Peyer's patch (tissue), 4 donors: ENCODE data around the gene TNFSF13. TPM values are rescaled to one million over a fixed set of nuclear protein-coding genes. Genes with fewer than 3 reads are reported as not detected.
A peak's percentile ranks its signal among the peaks of the same experiment; 100 is the strongest.

Experiments
- DNase-seq, 3 donors: peaks; one replicate each; pipeline ENCODE4 v3.0.0-alpha.2; 2017 to 2019
- H3K27ac ChIP-seq, 4 donors: fragments of 200-600 bp; sonication (generic); one replicate each; pipeline ENCODE4 v1.5.1; 2016 to 2019
- H3K27me3 ChIP-seq, 2 donors: fragments of 200-600 bp; sonication (generic); one replicate each; pipeline ENCODE4 v1.5.1; 2019
- H3K36me3 ChIP-seq, 3 donors: fragments of 200-600 bp; sonication (generic); one replicate each; pipeline ENCODE4 v1.5.1; 2016 to 2019
- H3K4me1 ChIP-seq, 4 donors: fragments of 200-600 bp; sonication (generic); one replicate each; pipeline ENCODE4 v1.5.1; 2016 to 2019
- H3K4me3 ChIP-seq, 4 donors: fragments of 200-600 bp; sonication (generic); 1 replicate in 3 of 4; 2 replicates in 1 of 4; pipeline ENCODE4 v1.5.1; 2016 to 2019; ENCODE audit warnings: mild to moderate bottlenecking in 1 of 4
- H3K9me3 ChIP-seq, 4 donors: fragments of 200-600 bp; sonication (generic); one replicate each; pipeline ENCODE4 v1.5.1; 2016 to 2019; ENCODE audit warnings: mild to moderate bottlenecking in 1 of 4
- CTCF ChIP-seq, 6 experiments: fragments of 450-650 bp in 4 of 6; fragments of 200-600 bp in 2 of 6; sonication (generic) in 1 of 6; IDR thresholded peaks; one replicate each; pipeline ENCODE4 v1.5.1; 2017 to 2019; ENCODE audit warnings: antibody characterized with exemption in 6 of 6, mild to moderate bottlenecking in 3 of 6, moderate library complexity in 1 of 6
- POLR2A ChIP-seq, 2 donors: fragments of 450-650 bp; IDR thresholded peaks; one replicate each; pipeline ENCODE4 v1.5.1; 2017; ENCODE audit warnings: antibody characterized with exemption in 2 of 2, mild to moderate bottlenecking in 2 of 2, moderate library complexity in 2 of 2
- total RNA-seq, 4 donors: library from RNA; depleted of rRNA; stranded (reverse); fragments of >200 nt; gene quantifications; one replicate each; pipeline ENCODE4 v1.1.0, GENCODE V29; 2016

The TNFSF13 gene
- total RNA-seq, 4 donors from 2014 or later: 5.0 to 54.4 (median 38.7) TPM

GRCh38 chr17:7572588-7573323 is 14.2 kb downstream of the TNFSF13 start:
- Histone ChIP-seq H3K27me3 (no peaks in the 10 kb centered on the region), H3K9me3 (no peaks in the 10 kb centered on the region), H3K36me3 (peaks cover 0 to 62% (median 0%) of the 10 kb centered on the region in 3 donors), H3K4me1 (peaks cover 2 to 51% (median 13%) of the 10 kb centered on the region in 4 donors), H3K4me3 (peak overlapping the region; percentile 93 to 100 (median 98)), H3K27ac (peak overlapping the region; percentile 99 to 100 (median 100))
- DNase-seq: peak in 2 of 3 donors; percentile 71 to 100
- TF ChIP-seq CTCF (IDR thresholded peaks at IDR 0.05) (peak in 3 of 6 experiments; percentile 6 to 20 (median 12)), POLR2A (IDR thresholded peaks at IDR 0.05) (peak; percentile 99)

GRCh38 chr17:7573324-7574080 is 15.0 kb downstream of the TNFSF13 start:
- H3K36me3 ChIP-seq: peaks cover 0 to 70% (median 0%) of the 10 kb centered on the region in 3 donors
- no peaks in the 10 kb centered on the region for H3K9me3 ChIP-seq
- H3K27ac ChIP-seq: peak overlapping the region; percentile 99 to 100 (median 100)
- no peaks in the 10 kb centered on the region for H3K27me3 ChIP-seq
- TF ChIP-seq CTCF (IDR thresholded peaks at IDR 0.05) (no peak), POLR2A (IDR thresholded peaks at IDR 0.05) (peak in 1 of 2 donors; percentile 53)
- DNase-seq: peak; percentile 91 to 95 (median 93)
- H3K4me1 ChIP-seq: peaks cover under 1 to 53% (median 14%) of the 10 kb centered on the region in 4 donors
- peak overlapping the region; percentile 93 to 100 (median 98) for H3K4me3 ChIP-seq

GRCh38 chr17:7574176-7574953 is 15.8 kb downstream of the TNFSF13 start:
- Histone ChIP-seq H3K27ac (peak overlapping the region; percentile 99 to 100 (median 100)), H3K9me3 (no peaks in the 10 kb centered on the region), H3K4me3 (peak overlapping the region; percentile 93 to 100 (median 98)), H3K36me3 (peaks cover 0 to 71% (median 0%) of the 10 kb centered on the region in 3 donors), H3K4me1 (peaks cover 4 to 53% (median 22%) of the 10 kb centered on the region in 4 donors), H3K27me3 (no peaks in the 10 kb centered on the region)
- TF ChIP-seq POLR2A (IDR thresholded peaks at IDR 0.05) (no peak), CTCF (IDR thresholded peaks at IDR 0.05) (no peak)
- no peak for DNase-seq

GRCh38 chr17:7575481-7575883 is 16.9 kb downstream of the TNFSF13 start:
- Histone ChIP-seq H3K27ac (peak overlapping the region in 2 of 4 donors; percentile 3 to 100), H3K27me3 (no peaks in the 10 kb centered on the region), H3K4me1 (peaks cover 4 to 64% (median 32%) of the 10 kb centered on the region in 4 donors), H3K4me3 (no peak overlapping the region), H3K36me3 (peaks cover 0 to 60% (median 0%) of the 10 kb centered on the region in 3 donors), H3K9me3 (no peaks in the 10 kb centered on the region)
- no peak for TF ChIP-seq CTCF (IDR thresholded peaks at IDR 0.05)
- TF ChIP-seq POLR2A (IDR thresholded peaks at IDR 0.05): no peak
- no peak for DNase-seq

GRCh38 chr17:7575959-7576358 is 17.4 kb downstream of the TNFSF13 start:
- DNase-seq: no peak
- peaks cover 4 to 69% (median 37%) of the 10 kb centered on the region in 4 donors for H3K4me1 ChIP-seq
- H3K36me3 ChIP-seq: peaks cover 0 to 55% (median 0%) of the 10 kb centered on the region in 3 donors
- H3K27me3 ChIP-seq: no peaks in the 10 kb centered on the region
- no peak overlapping the region for H3K27ac ChIP-seq
- H3K4me3 ChIP-seq: no peak overlapping the region
- no peaks in the 10 kb centered on the region for H3K9me3 ChIP-seq
- TF ChIP-seq POLR2A (IDR thresholded peaks at IDR 0.05) (no peak), CTCF (IDR thresholded peaks at IDR 0.05) (no peak)
